Tibial artery (tissue), 4 donors: Measurements from ENCODE around the gene LMNA.
A peak's percentile ranks its signal among the peaks of the same experiment; 100 is the strongest.

Experiments
- DNase-seq, 2 donors: peaks; one replicate each; pipeline ENCODE4 v3.0.0-alpha.2; 2019
- H3K27ac ChIP-seq, 2 donors: fragments of 200-600 bp; sonication (generic) in 1 of 2; 1 replicate in 1 of 2; 2 replicates in 1 of 2; pipeline ENCODE4 v1.5.1; 2018 to 2019; ENCODE audit warnings: mild to moderate bottlenecking in 1 of 2
- H3K27me3 ChIP-seq, 2 donors: fragments of 200-600 bp; sonication (generic) in 1 of 2; one replicate each; pipeline versions ENCODE4 v1.5.1 to v1.6.0; 2016 to 2019
- H3K36me3 ChIP-seq, 3 donors: fragments of 200-600 bp; sonication (generic) in 2 of 3; one replicate each; pipeline ENCODE4 v1.5.1; 2016 to 2019; ENCODE audit warnings: mild to moderate bottlenecking in 2 of 3
- H3K4me1 ChIP-seq, 4 donors: fragments of 200-600 bp; sonication (generic) in 2 of 4; 1 replicate in 3 of 4; 2 replicates in 1 of 4; pipeline ENCODE4 v1.5.1; 2016 to 2019
- H3K4me3 ChIP-seq, 2 donors: fragments of 200-600 bp; sonication (generic) in 1 of 2; 1 replicate in 1 of 2; 2 replicates in 1 of 2; pipeline ENCODE4 v1.5.1; 2018 to 2019; ENCODE audit warnings: mild to moderate bottlenecking in 2 of 2
- H3K9me3 ChIP-seq, 3 donors: fragments of 200-600 bp; sonication (generic) in 1 of 3; one replicate each; pipeline ENCODE4 v1.5.1; 2016 to 2019
- intact Hi-C: fragments of 100-400 bp; cut with DNase I; formaldehyde crosslinking; loops from one replicate; pipeline ENCODE4 v1.15.0; 2023; ENCODE audit warnings: low total_unique reads
- TF ChIP-seq, protein P1 (sequence below), 2 experiments: fragments of 200-600 bp in 1 of 2; fragments of 450-650 bp in 1 of 2; IDR thresholded peaks; one replicate each; pipeline ENCODE4 v1.5.1; 2017 to 2019; ENCODE audit warnings: antibody characterized with exemption in 2 of 2, mild to moderate bottlenecking in 1 of 2, moderate library complexity in 1 of 2

The LMNA gene

DNA sequence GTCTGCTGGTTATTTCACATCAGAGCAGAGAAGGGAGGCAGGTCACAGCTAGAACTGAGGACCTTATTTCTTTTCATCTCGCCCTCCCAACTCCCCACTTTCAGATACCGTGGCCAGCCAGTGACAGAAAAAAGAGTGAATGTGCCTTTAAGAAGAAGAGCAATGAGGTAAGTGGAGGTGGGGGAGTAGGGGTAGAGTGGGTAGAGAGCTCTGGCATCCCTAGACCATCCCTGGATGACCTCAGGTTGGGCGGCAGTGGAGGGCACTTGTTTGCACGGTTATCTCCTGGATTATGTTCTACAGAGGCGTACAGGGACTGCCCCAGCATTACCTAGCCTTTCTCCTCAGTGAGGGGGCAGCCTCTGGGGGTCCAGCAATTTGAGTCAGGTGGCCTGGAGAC, 43.5 kb downstream of the LMNA start:
- H3K36me3 ChIP-seq, result peaks cover 0 to 12% (median 0%) of the 10 kb centered on the region in 3 donors
- no peaks in the 10 kb centered on the region for H3K9me3 ChIP-seq
- no peaks in the 10 kb centered on the region for H3K27me3 ChIP-seq
- H3K4me1 ChIP-seq, result peaks cover 0 to 20% (median 5%) of the 10 kb centered on the region in 4 donors
- H3K4me3 ChIP-seq, result no peak overlapping the region
- no peak overlapping the region for H3K27ac ChIP-seq
- TF ChIP-seq, protein P1, sequence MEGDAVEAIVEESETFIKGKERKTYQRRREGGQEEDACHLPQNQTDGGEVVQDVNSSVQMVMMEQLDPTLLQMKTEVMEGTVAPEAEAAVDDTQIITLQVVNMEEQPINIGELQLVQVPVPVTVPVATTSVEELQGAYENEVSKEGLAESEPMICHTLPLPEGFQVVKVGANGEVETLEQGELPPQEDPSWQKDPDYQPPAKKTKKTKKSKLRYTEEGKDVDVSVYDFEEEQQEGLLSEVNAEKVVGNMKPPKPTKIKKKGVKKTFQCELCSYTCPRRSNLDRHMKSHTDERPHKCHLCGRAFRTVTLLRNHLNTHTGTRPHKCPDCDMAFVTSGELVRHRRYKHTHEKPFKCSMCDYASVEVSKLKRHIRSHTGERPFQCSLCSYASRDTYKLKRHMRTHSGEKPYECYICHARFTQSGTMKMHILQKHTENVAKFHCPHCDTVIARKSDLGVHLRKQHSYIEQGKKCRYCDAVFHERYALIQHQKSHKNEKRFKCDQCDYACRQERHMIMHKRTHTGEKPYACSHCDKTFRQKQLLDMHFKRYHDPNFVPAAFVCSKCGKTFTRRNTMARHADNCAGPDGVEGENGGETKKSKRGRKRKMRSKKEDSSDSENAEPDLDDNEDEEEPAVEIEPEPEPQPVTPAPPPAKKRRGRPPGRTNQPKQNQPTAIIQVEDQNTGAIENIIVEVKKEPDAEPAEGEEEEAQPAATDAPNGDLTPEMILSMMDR (IDR thresholded peaks at IDR 0.05), result no peak
- no peak for DNase-seq
- intact Hi-C loops, result no loop called here

DNA sequence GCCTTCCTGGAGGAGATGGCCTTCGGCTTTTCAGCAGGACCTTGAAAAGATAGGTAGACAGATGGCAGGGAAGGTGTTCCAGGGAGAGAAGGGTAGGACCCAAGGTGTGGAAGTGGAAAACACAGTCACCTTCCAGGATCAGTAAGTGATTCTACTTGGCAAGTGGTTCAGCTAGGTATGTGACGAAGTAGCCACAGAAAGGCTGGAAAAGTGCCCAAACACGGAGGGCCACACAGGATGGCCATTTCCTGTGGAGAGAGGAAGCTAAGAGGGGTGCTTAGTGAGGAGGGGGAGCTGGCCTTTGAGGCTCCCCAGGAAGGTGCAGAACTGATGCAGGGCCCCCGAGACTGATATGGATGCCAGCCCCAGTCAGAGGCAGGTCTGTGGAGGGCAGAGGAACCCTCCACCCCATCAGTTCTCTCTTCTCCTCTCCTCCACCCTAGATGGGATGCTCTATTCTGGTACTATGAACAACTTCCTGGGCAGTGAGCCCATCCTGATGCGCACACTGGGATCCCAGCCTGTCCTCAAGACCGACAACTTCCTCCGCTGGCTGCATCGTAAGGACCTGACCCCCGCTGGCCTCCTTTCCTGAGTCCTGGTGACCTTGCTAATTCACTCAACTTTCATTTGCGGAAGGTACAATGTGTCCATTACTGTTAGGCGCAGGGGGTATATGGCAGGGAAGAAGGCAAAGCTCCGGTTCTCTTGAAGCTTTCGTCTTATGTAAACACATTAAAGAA, 45.7 kb downstream of the LMNA start:
- Histone ChIP-seq H3K36me3 (peaks cover 0 to 12% (median 0%) of the 10 kb centered on the region in 3 donors), H3K27ac (peak overlapping the region; percentile 85 to 88), H3K27me3 (no peaks in the 10 kb centered on the region), H3K4me1 (peaks cover 0 to 20% (median 5%) of the 10 kb centered on the region in 4 donors), H3K4me3 (peak overlapping the region; percentile 57 to 66), H3K9me3 (no peaks in the 10 kb centered on the region)
- TF ChIP-seq, protein P1 (IDR thresholded peaks at IDR 0.05), result no peak
- intact Hi-C loops, result no loop called here
- peak in 1 of 2 donors; percentile 54 for DNase-seq

DNA sequence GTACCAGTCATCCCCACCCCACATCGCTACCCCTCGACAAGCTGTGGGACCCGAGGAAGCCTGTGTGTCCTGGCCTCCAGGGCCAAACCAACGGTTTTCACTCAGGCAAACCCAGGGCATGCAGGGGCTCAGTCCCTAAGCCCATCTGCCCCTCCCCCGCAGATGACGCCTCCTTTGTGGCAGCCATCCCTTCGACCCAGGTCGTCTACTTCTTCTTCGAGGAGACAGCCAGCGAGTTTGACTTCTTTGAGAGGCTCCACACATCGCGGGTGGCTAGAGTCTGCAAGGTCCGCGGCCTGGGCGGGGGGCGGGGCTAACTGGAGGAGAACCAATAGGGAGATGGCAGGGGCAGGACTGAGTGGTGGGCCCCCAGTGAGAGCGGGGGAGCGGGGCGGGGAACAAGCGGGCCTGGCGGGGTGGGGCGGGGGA, 46.2 kb downstream of the LMNA start:
- intact Hi-C loops, result no loop called here
- H3K36me3 ChIP-seq, result peaks cover 0 to 12% (median 0%) of the 10 kb centered on the region in 3 donors
- peak overlapping the region; percentile 57 to 66 for H3K4me3 ChIP-seq
- H3K27ac ChIP-seq, result peak overlapping the region; percentile 85 to 88
- TF ChIP-seq, protein P1 (IDR thresholded peaks at IDR 0.05), result no peak
- peak; percentile 95 for DNase-seq
- no peaks in the 10 kb centered on the region for H3K9me3 ChIP-seq
- no peaks in the 10 kb centered on the region for H3K27me3 ChIP-seq
- H3K4me1 ChIP-seq, result peaks cover 0 to 20% (median 5%) of the 10 kb centered on the region in 4 donors

DNA sequence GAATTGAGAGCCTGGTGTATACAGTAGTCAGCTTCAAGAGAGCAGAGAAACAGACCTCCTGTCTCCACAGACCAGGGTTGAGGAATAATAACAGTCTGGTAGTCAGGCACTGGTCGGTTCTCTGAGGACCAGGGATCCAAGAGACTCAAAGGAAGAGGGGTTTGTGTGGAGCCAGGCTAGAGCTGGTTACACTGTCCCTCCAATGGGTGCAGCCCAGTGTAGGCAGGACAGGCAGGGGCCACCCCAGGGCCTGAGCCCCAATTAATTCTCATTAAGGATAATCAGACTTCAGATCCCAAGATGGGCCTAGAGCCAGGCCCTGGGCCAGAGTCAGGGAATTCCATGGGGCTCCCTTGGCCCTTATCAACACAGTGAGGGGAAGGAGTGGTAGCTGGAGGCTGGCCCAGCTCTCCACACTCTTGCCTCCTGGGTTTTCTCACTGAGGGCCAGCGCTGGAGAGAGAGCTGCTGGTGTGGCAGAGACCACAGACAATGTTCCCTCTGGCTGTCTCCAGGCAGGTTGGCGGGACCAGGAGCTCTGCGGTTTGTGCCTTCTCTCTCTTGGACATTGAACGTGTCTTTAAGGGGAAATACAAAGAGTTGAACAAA, 48.0 kb downstream of the LMNA start:
- intact Hi-C loops, result no loop called here

DNA sequence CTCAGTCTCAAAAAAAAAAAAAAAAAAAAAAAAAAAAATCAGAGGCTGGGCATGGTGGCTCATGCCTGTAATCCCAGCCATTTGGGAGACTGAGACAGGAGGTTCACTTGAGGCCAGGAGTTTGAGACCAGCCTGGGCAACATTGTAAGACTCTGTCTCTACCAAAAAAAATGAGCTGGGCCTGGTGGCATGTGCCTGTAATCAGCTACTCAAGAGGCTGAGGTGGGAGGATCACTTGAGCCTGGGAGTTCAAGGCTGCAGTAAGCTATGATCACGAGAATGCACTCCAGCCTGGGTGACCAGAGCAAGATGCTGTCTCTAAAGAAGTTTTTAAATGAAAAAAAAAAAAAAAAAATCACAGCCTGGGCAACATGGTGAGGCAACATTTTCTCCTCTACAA, 49.2 kb downstream of the LMNA start:
- no peak for DNase-seq
- Histone ChIP-seq H3K9me3 (no peaks in the 10 kb centered on the region), H3K36me3 (peaks cover 0 to 1% (median 0%) of the 10 kb centered on the region in 3 donors), H3K4me1 (peaks cover 0 to 20% (median 5%) of the 10 kb centered on the region in 4 donors), H3K27me3 (no peaks in the 10 kb centered on the region), H3K4me3 (no peak overlapping the region), H3K27ac (no peak overlapping the region)
- TF ChIP-seq, protein P1 (IDR thresholded peaks at IDR 0.05), result no peak
- intact Hi-C loops, result no loop called here

More for the DNA sequence above, 48.0 kb downstream of the LMNA start:
- Histone ChIP-seq H3K27me3 (no peaks in the 10 kb centered on the region), H3K36me3 (peaks cover 0 to 12% (median 0%) of the 10 kb centered on the region in 3 donors), H3K27ac (peak overlapping the region; percentile 85 to 88), H3K9me3 (no peaks in the 10 kb centered on the region), H3K4me1 (peaks cover 0 to 20% (median 5%) of the 10 kb centered on the region in 4 donors), H3K4me3 (no peak overlapping the region)
- peak in 1 of 2 donors; percentile 16 for DNase-seq
- TF ChIP-seq, protein P1 (IDR thresholded peaks at IDR 0.05), result no peak
